ENCODE results near the gene LTB4R. TPM values are rescaled to one million over a fixed set of nuclear protein-coding genes. Genes with fewer than 3 reads are reported as not detected.

LTB4R gene
- total and polyA plus RNA-seq, 4 experiments from 2014 or later = 9.6 to 20.0 (median 15.1) TPM

DNA sequence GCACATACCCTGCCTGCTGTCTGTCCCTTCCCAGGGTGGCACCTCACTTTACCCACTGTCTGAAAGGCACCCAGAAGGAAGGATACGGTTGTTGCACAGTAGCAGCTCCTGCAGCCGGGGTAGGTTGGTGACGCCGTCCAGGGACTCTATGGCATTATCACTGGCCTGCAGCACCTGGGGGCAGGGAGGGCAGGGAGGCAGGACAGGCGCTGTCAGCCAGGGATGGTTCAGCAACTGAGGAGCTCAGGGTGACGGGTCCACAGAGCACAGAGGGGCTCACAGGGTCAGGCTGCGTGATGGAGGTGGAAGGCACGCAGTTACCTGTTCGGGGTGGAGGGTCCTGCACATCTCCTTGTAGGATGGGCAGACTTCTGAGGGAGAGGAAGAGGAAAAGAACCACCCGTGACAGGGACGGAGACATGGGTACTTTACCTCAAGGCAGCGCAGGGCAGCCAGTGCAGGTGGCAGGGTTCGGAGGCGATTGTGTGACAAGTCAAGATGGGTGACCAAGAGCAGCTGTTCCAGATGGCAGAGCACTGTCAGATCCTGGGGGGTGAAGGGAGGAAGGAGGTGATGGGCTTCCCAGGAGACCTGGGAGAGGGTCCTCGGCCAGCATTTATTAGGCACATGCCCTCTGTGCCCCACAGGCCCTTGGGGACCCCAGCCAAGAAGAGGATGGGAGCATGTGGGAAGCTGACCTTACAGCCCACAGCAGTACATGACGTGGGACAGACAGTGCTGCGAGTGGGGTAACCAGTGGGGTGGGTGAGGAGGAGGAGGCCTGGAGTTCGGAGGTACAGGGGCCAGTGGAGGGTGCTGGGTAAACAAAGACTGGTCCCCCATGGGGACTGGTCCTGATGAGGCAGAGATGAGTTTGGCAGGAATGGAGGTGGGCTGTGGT is 44.7 kb upstream of the LTB4R start:
- no peak for DNase-seq
- no peaks in the 10 kb centered on the region for H3K27me3 ChIP-seq (ENCODE audit: insufficient read depth, low read length)
- peaks cover 7% of the 10 kb centered on the region for H3K4me1 ChIP-seq (ENCODE audit: insufficient read depth, low read length)
- no peak overlapping the region for H3K4me3 ChIP-seq (ENCODE audit: low read length in 2 of 2)
- H3K27me3 Mint-ChIP-seq = no peaks in the 10 kb centered on the region
- H3K36me3 Mint-ChIP-seq = peaks cover 34 to 53% of the 10 kb centered on the region in 2 donors
- H3K9me3 ChIP-seq (ENCODE audit: control insufficient read depth in 1 of 2, low read length in 2 of 2) = no peaks in the 10 kb centered on the region
- H3K27ac Mint-ChIP-seq = peak overlapping the region in 4 of 7 donors; percentile 23 to 85 (median 64)
- no peak overlapping the region for H3K27ac ChIP-seq (ENCODE audit: low read depth, low read length)
- CTCF ChIA-PET (ENCODE audit: partially characterized antibody) = interaction anchor here (6.5 kb wide), 1 partner anchor 24 kb away, joined by 84 read pairs; the partner anchor contains the start of gene TINF2
- no peaks in the 10 kb centered on the region for H3K9me3 Mint-ChIP-seq
- peaks cover 4 to 18% (median 12%) of the 10 kb centered on the region in 4 donors for H3K4me1 Mint-ChIP-seq
- intact Hi-C loops (cut with micrococcal nuclease) = no loop called here
- H3K4me3 Mint-ChIP-seq = peak overlapping the region in 1 of 8 donors; percentile 3
- peaks cover 26% of the 10 kb centered on the region for H3K36me3 ChIP-seq (ENCODE audit: insufficient read depth, low read length)
- POLR2A ChIA-PET (ENCODE audit: partially characterized antibody) = interaction anchor here (1.4 to 6.0 kb wide), 2 partner anchors 25 to 33 kb away, joined by 4 to 128 read pairs; partner anchors contain the start of genes DHRS1, NOP9 and TINF2

DNA sequence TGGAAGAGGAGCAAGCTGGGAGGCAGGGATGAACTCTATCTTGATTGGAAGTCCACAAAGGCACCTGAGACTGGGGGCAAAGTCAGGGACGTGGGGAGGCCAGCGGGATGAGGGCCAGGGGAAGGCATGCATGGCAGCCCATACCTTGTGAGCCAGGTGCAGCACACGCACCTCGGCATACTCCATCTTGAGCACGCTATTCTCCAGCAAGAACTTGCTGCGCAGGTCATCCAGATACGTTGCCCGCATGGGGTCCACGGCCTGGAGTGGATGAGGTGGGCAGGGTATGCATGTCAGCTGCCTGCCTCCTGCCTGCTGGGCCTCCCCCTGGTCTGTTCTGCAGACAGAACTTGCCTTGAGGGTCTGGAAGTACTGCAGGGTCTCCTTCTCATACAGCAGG is 43.8 kb upstream of the LTB4R start:
- Mint-ChIP-seq H3K4me3 (no peak overlapping the region), H3K36me3 (peaks cover 34 to 50% of the 10 kb centered on the region in 2 donors), H3K9me3 (no peaks in the 10 kb centered on the region), H3K27ac (peak overlapping the region in 1 of 7 donors; percentile 23), H3K27me3 (no peaks in the 10 kb centered on the region), H3K4me1 (peaks cover 13 to 27% (median 21%) of the 10 kb centered on the region in 4 donors)
- no peaks in the 10 kb centered on the region for H3K27me3 ChIP-seq (ENCODE audit: insufficient read depth, low read length)
- intact Hi-C loops (cut with micrococcal nuclease) = no loop called here
- POLR2A ChIA-PET (ENCODE audit: partially characterized antibody) = interaction anchor here (0.8 to 6.0 kb wide), 2 partner anchors 12 to 25 kb away, joined by 3 to 128 read pairs; partner anchors contain the start of gene TINF2
- CTCF ChIA-PET (ENCODE audit: partially characterized antibody) = interaction anchor here (6.5 kb wide), 1 partner anchor 25 kb away, joined by 84 read pairs; the partner anchor contains the start of gene TINF2
- H3K27ac ChIP-seq (ENCODE audit: low read depth, low read length) = no peak overlapping the region
- H3K4me3 ChIP-seq (ENCODE audit: low read length in 2 of 2) = no peak overlapping the region
- no peaks in the 10 kb centered on the region for H3K9me3 ChIP-seq (ENCODE audit: control insufficient read depth in 1 of 2, low read length in 2 of 2)
- DNase-seq = no peak
- H3K4me1 ChIP-seq (ENCODE audit: insufficient read depth, low read length) = peaks cover 16% of the 10 kb centered on the region
- H3K36me3 ChIP-seq (ENCODE audit: insufficient read depth, low read length) = peaks cover 26% of the 10 kb centered on the region

- Mint-ChIP-seq H3K4me3 (no peak overlapping the region), H3K27ac (no peak overlapping the region), H3K36me3 (peaks cover 34 to 49% of the 10 kb centered on the region in 2 donors), H3K9me3 (no peaks in the 10 kb centered on the region), H3K27me3 (no peaks in the 10 kb centered on the region), H3K4me1 (peaks cover 15 to 34% (median 27%) of the 10 kb centered on the region in 4 donors)
- Histone ChIP-seq H3K36me3 (ENCODE audit: insufficient read depth, low read length) (peaks cover 26% of the 10 kb centered on the region), H3K4me1 (ENCODE audit: insufficient read depth, low read length) (peaks cover 21% of the 10 kb centered on the region), H3K9me3 (ENCODE audit: control insufficient read depth in 1 of 2, low read length in 2 of 2) (no peaks in the 10 kb centered on the region), H3K4me3 (ENCODE audit: low read length in 2 of 2) (no peak overlapping the region), H3K27me3 (ENCODE audit: insufficient read depth, low read length) (no peaks in the 10 kb centered on the region), H3K27ac (ENCODE audit: low read depth, low read length) (no peak overlapping the region)
- ChIA-PET CTCF (ENCODE audit: partially characterized antibody) (interaction anchor here (0.9 to 6.5 kb wide), 4 partner anchors 13 to 40 kb away, joined by 4 to 84 read pairs (median 24); partner anchors contain the start of genes CIDEB, LTB4R, LTB4R2 and TINF2), POLR2A (ENCODE audit: partially characterized antibody) (interaction anchor here (0.8 to 6.0 kb wide), 2 partner anchors 11 to 26 kb away, joined by 3 to 128 read pairs; partner anchors contain the start of gene TINF2)
- intact Hi-C loops (cut with micrococcal nuclease) = no loop called here
- DNase-seq = no peak
Measured at GRCh38 chr14:24268225-24268624, 43.1 kb upstream of the LTB4R start.

DNA sequence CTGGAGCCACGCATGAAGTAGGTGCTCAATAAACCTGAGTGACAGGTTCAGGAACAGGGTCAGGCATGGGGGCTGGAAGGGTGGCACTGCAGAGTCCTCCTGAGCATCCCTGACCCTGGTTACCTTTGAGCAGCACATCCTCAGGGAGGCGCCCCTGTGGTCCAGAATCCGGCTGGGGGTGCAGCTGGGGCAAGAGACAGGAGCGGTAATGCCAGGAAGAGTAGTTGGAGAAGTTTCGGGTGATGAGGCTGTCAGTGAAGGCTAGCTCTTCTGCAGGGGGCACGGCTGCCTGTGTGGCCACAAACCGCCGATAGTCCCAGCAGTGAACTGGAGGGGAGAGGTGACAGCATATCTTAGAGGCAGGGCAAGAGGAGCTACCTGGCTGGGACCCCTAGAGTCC is 41.9 kb upstream of the LTB4R start:
- peak overlapping the region in 3 of 8 donors; percentile 10 to 70 (median 61) for H3K4me3 Mint-ChIP-seq
- Histone ChIP-seq H3K27ac (ENCODE audit: low read depth, low read length) (no peak overlapping the region), H3K9me3 (ENCODE audit: control insufficient read depth in 1 of 2, low read length in 2 of 2) (no peaks in the 10 kb centered on the region), H3K4me3 (ENCODE audit: low read length in 2 of 2) (no peak overlapping the region), H3K27me3 (ENCODE audit: insufficient read depth, low read length) (no peaks in the 10 kb centered on the region), H3K4me1 (ENCODE audit: insufficient read depth, low read length) (peaks cover 30% of the 10 kb centered on the region), H3K36me3 (ENCODE audit: insufficient read depth, low read length) (peaks cover 26% of the 10 kb centered on the region)
- peak overlapping the region in 4 of 7 donors; percentile 15 to 56 (median 48) for H3K27ac Mint-ChIP-seq
- ChIA-PET POLR2A (ENCODE audit: partially characterized antibody) (interaction anchor here (0.7 to 6.8 kb wide), 10 partner anchors 27 to 173 kb away, joined by 3 to 128 read pairs (median 24); partner anchors contain the start of genes CHMP4A, CIDEB, DHRS1 and LTB4R), CTCF (ENCODE audit: partially characterized antibody) (interaction anchor here (0.8 to 6.5 kb wide), 10 partner anchors 9 to 167 kb away, joined by 3 to 84 read pairs (median 4); partner anchors contain the start of genes CIDEB, DHRS1, LTB4R and LTB4R2)
- no peaks in the 10 kb centered on the region for H3K27me3 Mint-ChIP-seq
- peaks cover 24 to 45% (median 37%) of the 10 kb centered on the region in 4 donors for H3K4me1 Mint-ChIP-seq
- H3K9me3 Mint-ChIP-seq = no peaks in the 10 kb centered on the region
- intact Hi-C loops (cut with micrococcal nuclease) = no loop called here
- no peak for DNase-seq
- peaks cover 34 to 45% of the 10 kb centered on the region in 2 donors for H3K36me3 Mint-ChIP-seq

DNA sequence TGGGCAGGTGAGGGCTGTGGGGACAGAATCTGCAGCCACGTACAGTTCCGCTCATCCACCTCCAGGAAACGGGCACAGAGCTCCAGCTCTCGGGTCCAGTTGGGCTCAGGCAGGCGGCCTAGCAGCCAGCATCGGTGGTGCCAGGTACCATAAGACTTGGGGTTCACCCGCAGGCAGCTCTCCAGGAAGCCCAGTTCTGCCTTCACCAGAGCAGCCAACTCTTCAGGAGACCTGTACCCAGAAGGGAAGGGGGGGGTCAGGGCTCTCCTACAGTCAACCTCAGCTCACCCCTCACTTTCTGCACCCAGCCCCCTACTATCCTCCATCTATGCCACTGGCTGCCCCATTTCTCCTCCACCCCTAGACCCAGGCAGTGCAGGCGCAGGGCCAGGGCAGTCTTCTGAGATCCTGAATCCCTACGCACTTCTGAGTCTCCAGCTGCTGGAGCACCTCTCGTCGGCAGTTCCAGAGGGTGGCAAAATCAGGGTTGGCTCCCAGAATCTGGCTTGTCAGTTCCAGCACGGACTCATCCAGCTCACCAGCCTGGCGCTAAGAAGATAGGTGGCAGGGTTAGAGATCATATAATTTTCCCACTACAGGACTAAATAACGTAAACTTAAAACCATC is 41.3 kb upstream of the LTB4R start:
- POLR2A ChIA-PET (ENCODE audit: partially characterized antibody) = interaction anchor here (0.7 to 6.8 kb wide), 21 partner anchors 10 to 172 kb away, joined by 3 to 128 read pairs (median 16); partner anchors contain the start of genes CBLN3, CHMP4A, CIDEB and DCAF11

GRCh38 chr14:24270537-24271133 is 40.7 kb upstream of the LTB4R start:
- Mint-ChIP-seq H3K4me1 (peaks cover 24 to 46% (median 39%) of the 10 kb centered on the region in 4 donors), H3K27ac (peak overlapping the region; percentile 91 to 100 (median 96)), H3K4me3 (peak overlapping the region; percentile 90 to 95 (median 91)), H3K9me3 (no peaks in the 10 kb centered on the region), H3K36me3 (peaks cover 27 to 37% of the 10 kb centered on the region in 2 donors), H3K27me3 (no peaks in the 10 kb centered on the region)
- no peak for DNase-seq
- H3K9me3 ChIP-seq (ENCODE audit: control insufficient read depth in 1 of 2, low read length in 2 of 2) = no peaks in the 10 kb centered on the region
- H3K4me1 ChIP-seq (ENCODE audit: insufficient read depth, low read length) = peaks cover 33% of the 10 kb centered on the region
- peak overlapping the region; percentile 94 for H3K27ac ChIP-seq (ENCODE audit: low read depth, low read length)
- intact Hi-C loops (cut with micrococcal nuclease) = loop anchor here (1.0 to 2.0 kb wide), 10 partner anchors 23 to 159 kb away; partner anchors contain the start of genes CBLN3, DCAF11, GMPR2 and KHNYN
- ChIA-PET CTCF (ENCODE audit: partially characterized antibody) (interaction anchor here (0.6 to 6.5 kb wide), 18 partner anchors 10 to 166 kb away, joined by 3 to 84 read pairs (median 5); partner anchors contain the start of genes CIDEB, DHRS1, IPO4 and IRF9), POLR2A (ENCODE audit: partially characterized antibody) (interaction anchor here (0.7 to 6.8 kb wide), 26 partner anchors 10 to 189 kb away, joined by 3 to 128 read pairs (median 8); partner anchors contain the start of genes CBLN3, CHMP4A, CIDEB and DCAF11)
- no peaks in the 10 kb centered on the region for H3K27me3 ChIP-seq (ENCODE audit: insufficient read depth, low read length)
- H3K4me3 ChIP-seq (ENCODE audit: low read length in 2 of 2) = peak overlapping the region; percentile 86 to 91
- peaks cover 24% of the 10 kb centered on the region for H3K36me3 ChIP-seq (ENCODE audit: insufficient read depth, low read length)

More for the DNA sequence above, 41.3 kb upstream of the LTB4R start:
- Mint-ChIP-seq H3K27ac (peak overlapping the region in 5 of 7 donors; percentile 66 to 100 (median 96)), H3K36me3 (peaks cover 28 to 40% of the 10 kb centered on the region in 2 donors), H3K4me1 (peaks cover 24 to 46% (median 38%) of the 10 kb centered on the region in 4 donors), H3K27me3 (no peaks in the 10 kb centered on the region), H3K9me3 (no peaks in the 10 kb centered on the region), H3K4me3 (peak overlapping the region; percentile 13 to 95 (median 91))
- Histone ChIP-seq H3K27me3 (ENCODE audit: insufficient read depth, low read length) (no peaks in the 10 kb centered on the region), H3K27ac (ENCODE audit: low read depth, low read length) (peak overlapping the region; percentile 94), H3K4me1 (ENCODE audit: insufficient read depth, low read length) (peaks cover 33% of the 10 kb centered on the region), H3K36me3 (ENCODE audit: insufficient read depth, low read length) (peaks cover 26% of the 10 kb centered on the region), H3K4me3 (ENCODE audit: low read length in 2 of 2) (no peak overlapping the region), H3K9me3 (ENCODE audit: control insufficient read depth in 1 of 2, low read length in 2 of 2) (no peaks in the 10 kb centered on the region)
- CTCF ChIA-PET (ENCODE audit: partially characterized antibody) = interaction anchor here (0.8 to 6.5 kb wide), 13 partner anchors 8 to 167 kb away, joined by 3 to 84 read pairs (median 7); partner anchors contain the start of genes CIDEB, DHRS1, IPO4 and LTB4R
- intact Hi-C loops (cut with micrococcal nuclease) = loop anchor here (2.0 kb wide), 1 partner anchor 75 kb away; the partner anchor contains the start of gene TM9SF1
- DNase-seq = peak in 1 of 5 donors; percentile 43

Measured in CD4-positive, alpha-beta memory T cell (primary cell).